LoVo (cell line): ENCODE data around the gene LGR4.
"Not testable (repeated sequence)": the region's sequence is repeated elsewhere in the genome, so short reads cannot be mapped to it uniquely, and the experiment has no call there.

Experiments
- DNase-seq: peaks from one replicate; pipeline ENCODE4 v3.0.0-alpha.2; 2016; ENCODE audit warnings: low spot score

LGR4 gene

DNA sequence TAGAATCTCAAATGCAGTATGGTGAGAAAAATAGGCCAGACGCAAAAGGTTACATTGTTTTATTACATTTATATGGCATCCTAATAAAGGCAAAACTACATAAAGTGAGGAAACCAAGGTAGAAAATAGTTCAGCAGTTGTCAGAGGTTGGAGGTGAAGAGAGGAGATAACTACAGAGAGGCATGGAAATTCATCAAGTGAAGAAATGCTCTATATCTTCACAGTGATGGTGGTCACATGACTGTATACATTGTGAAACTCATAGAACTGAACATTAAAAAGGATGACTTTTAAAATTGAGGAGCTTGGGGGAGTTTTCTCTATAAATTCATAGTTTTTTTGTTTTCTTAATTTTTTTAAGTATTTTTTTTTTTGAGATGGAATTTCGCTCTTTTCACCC is 14.4 kb downstream of the LGR4 start:
- DNase-seq: no peak

DNA sequence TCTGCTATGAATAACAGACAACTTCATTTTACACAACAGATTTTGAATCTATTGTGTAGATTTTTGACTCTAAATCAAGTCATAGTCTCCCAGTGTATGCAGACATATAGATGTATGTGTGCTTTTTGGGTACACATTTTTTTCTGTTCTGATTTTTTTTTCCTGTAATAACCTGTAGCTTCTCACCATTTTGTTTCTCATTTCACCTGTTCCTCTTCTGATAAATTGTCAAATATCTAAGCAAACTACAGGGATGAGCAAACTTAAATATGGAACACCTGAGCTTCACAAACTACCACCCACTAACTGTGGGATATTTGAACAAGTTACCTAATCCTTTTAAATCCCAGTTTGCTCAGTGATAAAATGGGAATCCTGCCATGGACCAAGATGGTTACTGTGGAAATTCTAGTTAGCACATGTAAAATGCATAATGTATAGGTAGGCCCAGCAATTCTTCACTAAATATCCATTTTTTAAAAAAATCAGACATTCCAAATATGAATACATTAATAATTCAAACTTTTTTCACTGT is 15.7 kb downstream of the LGR4 start:
- DNase-seq: no peak

DNA sequence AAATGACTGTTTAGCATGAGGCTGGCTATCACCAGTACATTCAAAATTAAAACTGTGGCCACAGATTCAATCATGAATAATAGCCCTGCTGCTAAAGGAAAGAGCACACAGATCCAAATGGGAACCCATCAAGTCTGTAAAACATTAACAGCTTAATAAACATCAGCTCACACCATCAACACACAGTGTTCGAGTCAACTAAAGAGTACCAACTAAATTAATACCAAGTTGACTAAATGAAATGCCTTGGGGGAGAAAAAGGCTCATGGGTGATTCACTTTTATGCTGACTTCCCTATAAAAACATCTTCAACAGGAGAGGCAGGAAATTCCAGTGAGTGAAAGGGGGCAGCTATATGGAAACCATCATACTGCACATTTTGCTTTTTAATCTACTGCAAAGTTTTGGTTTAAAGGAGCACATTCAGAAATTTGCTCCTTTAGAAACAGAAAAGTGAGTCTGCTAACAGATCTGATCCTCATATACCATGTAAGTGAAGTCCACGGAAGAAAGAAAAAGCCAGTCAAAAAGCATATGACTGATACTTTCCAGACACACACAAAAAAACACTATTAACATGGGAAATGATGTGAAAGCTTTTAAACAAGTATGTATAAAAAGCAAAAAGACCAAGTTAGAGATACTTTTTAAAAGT is 16.3 kb downstream of the LGR4 start:
- DNase-seq: peak; percentile 55

DNA sequence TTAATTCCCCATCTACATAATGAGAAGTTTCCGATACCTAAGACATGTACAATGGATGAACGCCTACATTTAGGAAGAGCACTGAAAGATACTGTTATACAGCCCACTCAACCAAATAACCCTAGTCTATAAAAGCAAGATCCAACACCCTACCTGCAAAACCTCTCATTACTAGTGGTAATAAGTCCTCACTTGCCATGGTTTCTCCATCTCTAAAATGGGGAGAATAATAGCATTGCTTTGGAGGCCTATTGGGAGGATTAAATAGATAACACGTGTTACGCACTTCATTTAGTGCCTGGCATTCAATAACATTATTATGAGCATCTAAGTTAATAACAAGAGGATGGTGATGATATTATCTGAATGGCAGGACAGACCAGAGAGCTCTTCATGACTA is 16.9 kb downstream of the LGR4 start:
- no peak for DNase-seq

DNA sequence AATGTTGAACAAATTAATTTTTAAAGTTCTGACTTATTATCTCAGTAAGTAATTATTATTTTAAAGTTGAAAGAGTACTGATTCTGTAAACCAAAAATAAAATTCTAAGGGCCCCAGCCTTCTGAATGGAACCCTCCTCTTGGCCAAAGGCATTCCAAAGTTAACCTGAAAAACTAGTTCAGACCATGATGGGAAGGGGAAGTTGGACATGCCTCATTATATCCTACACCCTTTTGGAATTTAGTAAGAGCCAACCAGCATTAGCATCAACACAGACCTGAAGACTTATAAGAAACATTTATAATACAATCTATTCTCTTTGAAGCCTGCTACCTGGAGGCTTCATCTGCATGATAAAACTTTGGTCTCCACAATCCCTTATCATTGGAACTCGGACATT is 18.9 kb downstream of the LGR4 start:
- DNase-seq: no peak

DNA sequence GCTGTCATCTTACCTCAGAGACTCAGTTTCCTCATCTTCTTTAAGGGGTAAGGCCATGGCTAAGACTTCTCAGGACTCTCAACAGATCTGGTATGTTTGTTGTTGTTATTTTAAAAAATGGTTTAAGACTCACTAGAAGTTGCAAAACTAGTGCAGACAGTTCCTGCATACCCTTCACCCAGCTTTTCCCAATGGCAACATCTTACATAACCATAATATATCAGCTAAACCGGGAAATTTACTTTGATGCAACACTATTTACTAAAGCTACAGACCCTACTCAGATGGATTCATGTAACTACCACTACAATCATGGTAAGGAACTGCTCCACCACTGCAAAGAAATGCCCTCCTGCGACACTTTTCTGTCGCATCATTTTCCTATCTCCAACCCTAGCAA is 20.4 kb downstream of the LGR4 start:
- no peak for DNase-seq

DNA sequence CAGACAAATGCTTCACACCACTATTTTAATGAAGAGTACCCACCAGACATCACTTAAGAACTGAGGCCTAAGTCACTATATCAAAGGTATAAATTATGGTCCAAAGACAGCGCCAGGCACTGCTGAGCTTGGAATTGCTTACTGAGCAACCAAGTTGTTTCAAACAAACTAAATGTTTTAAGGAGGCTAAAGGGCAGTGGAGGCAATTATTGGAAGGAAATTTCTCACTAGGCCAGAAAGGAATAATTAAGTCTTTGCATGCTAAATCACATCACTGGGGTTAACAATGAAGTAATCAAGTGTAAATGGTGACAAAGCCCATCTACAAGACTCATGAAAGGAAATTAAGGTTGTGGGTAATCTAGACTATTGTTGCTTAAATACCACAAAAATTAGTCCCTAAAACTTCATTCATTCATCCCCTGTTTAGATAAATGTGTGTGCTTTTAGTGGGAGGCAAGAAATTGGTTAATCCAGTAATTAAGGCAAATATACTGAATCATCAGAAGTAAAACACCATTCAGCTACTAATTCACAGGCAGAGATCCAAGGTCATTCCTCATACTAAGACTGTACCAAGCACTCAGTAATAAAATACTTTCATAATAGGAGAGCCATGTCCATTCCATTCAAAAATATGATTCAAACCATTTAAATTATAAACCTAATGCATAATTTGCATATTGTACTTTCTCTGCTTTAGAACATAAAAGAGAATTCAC is 21.2 kb downstream of the LGR4 start:
- DNase-seq: no peak

DNA sequence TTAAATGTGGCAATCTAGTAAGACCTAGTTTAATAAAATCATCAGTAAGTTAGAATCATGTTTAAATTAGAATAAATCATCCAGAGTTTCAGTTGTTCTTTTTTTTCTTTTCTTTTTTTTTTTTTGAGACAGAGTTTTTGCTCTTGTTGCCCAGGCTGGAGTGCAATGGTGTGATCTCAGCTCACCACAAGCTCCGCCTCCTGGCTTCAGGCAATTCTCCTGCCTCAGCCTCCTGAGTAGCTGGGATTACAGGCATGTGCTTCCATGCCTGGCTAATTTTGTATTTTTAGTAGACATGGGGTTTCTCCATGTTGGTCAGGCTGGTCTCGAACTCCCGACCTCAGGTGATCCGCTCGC is 24.4 kb downstream of the LGR4 start:
- DNase-seq: not testable (repeated sequence)

DNA sequence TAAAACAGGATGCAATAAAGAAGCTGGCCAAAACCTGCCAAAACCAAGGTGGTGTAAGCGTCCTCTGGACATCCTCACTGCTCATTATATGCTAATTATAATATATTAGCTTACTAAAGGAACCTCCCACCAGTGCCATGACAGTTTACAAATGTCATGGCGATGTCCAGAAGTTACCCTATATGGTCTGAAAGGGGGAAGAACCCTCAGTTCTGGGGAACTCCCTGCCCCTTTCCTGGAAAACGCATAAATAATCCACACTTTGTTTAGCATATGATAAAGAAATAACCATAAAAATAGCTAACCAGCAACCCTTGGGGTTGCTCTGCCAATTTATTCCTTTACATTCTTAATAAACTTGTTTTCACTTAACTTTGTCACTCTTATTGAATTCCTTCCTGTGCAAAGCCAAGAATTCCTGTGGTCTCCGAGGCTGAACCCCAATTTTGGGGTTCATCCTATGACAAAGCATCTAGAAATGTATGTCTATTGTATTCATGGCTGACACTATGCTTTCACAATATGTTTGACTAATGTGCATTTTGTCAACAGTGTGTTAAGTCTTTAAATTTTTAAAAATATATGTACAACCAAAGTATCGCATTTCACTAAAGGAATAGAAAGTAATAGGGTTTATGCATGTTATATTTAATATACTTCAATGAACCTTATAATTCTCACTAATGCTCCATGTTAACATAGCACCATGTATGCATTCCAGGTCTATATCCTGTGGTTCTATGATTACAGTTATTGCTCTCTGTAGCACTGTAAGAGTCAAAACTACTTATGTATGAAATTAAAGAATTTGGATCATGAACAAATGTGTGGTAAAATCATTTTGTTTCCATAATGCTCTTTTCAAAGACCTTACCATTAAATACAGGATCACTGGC is 25.1 kb downstream of the LGR4 start:
- no peak for DNase-seq

DNA sequence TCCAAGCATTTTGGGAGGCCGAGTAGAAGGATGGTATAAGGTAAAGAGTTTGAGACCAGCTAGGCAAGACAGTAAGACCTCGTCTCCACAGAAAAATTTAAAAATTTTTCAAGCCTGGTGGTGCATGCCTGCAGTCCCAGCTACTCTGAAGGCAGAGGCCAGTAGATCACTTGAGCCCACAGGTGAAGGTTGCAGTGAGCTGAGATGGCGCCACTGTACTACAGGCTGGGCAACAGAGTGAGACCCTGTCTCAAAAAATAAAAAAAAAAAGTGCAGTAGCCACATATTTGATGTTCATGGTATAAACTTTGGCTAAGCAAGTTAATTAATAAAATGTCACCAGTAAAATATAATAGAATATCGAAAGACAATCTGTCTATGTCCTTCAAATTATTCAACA is 27.0 kb downstream of the LGR4 start:
- no peak for DNase-seq

DNA sequence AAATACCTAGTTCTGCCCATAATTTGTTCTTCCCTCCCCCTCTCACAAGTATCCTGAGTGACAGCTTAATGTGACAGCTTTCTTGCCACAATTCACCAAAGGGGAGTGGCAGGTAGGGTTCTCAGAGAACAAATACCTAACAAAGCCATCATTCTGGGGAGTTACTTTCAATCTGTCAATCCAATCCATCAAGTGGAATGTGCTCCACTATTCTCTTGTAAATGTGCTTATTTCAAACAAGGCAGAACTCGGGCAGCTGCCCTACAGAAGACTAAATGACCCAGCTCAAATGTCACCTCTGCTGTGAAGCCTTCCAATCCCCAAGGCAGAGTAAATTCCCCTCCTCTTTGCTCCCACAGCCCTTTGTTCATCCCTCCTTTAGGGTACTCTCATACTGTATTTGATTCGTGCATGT is 27.8 kb downstream of the LGR4 start:
- no peak for DNase-seq

DNA sequence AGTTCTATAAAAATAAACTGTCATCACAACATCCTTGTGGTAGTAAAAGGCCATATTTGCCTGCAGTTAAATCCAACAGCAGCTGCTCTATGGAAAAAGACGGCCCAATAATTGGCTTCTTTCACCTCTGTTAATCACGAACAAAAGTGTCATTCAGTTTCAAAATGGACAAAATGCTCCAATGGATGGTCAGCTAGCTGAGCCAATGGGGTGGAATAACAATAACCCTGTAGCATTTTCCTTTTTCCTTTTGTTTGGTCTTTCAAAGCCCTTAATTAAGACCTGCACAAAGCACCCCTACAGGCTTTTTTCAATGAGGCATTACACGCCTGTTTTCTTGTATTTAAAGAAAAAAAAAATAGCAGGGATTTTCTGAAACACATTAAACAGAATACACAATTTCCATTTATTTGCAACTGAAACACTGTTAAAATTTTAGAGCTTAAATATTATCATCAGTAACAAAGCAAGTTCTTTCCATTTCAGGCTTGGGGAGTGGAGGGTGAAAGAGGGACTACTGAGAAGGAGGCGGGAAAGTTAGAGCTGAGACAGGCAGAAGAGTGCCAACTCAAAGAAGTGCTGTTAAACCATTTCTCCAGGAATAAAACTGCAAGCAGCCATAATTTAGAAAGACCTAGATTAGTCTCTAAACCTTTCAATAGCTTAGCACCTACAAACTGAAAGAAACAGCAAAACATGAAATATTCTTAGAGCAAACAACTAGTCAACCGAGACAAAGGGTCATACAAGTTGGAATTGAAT is 28.7 kb downstream of the LGR4 start:
- no peak for DNase-seq

DNA sequence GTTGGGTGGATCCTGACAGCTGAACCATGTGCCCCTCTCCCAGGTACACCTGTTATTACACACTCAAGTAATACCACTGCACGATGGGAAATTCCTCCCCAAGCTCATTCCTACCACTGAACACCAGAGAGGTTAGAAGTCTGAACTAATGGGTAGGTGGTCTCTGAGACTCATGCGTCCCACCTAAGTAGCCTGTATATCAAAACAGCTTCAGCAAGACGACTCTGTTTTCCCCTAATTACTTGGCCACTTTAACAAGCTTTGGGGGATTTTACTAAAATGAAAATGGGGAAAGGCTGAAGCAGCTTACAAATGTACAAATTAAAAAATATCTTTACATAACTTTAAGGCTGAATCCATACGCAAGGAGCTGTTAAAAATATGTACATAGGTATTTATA is 29.4 kb downstream of the LGR4 start:
- DNase-seq: no peak

DNA sequence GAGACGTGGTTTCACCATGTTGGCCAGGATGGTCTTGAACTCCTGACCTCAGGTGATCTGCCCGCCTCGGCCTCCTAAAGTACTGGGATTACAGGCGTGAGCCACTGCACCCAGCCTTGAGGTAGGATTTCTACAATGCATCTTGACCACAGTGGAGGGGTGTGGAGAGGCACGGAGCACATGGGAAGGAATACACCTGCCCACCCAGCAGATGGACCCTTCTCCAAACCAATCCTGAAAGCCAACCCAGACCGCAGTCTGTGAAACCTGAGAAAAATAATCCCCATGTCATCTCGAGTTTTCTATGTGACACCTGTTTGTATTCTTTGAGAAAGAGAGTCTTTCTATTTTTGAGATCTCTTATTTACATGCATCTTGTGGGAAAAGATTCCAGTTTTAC is 32.5 kb downstream of the LGR4 start:
- no peak for DNase-seq

DNA sequence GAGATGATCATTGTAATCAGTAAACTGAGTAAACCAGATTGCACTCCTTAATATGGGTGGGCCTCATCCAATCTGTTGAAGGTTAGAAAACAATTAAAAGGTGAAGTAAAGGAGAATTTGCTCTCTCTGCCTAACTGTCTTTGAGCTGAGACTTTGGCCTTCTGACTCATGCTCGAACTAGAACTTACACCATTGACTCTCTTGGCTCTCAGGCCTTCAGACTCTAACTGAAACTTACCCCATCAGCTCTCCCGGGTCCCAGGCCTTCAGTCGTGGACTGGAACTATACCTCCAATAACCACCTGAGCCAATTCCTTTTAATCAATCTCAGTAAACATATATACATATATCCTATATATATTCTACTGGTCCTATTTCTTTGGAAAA is 34.0 kb downstream of the LGR4 start:
- DNase-seq: no peak

DNA sequence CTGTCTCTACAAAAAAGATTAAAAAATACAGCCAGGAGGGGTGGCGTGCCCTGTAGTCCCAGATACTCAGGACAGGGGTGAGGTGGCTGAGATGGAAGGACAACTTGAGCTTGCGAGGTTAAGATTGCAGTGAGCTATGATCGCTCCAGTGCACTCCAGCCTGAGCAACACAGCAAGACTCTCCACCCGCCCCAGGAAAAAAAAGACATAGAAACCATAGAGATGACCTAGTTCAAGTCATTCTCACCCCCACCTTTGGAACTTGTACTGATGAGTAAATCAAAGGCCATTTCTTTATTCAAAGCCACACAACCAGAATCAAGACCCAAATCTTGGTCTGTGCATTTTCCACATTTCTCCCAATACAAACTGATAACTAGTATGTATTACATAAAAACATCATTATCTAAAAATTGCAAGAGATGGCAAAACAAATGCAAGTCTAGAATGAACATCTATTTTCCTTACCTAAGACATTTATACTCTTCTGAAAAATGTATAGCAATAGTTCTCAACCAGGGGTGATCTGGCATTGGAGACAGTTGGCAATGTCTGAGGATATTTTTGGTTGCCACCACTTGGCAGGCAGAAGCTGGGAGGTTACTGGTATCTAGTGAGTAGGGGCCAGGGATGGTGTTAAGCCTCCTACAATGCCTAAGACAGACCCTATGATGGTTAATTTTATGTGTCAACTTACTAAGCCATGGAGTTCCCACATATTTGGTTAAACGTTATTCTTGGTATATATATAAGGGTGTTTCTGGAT is 34.6 kb downstream of the LGR4 start:
- DNase-seq: no peak

DNA sequence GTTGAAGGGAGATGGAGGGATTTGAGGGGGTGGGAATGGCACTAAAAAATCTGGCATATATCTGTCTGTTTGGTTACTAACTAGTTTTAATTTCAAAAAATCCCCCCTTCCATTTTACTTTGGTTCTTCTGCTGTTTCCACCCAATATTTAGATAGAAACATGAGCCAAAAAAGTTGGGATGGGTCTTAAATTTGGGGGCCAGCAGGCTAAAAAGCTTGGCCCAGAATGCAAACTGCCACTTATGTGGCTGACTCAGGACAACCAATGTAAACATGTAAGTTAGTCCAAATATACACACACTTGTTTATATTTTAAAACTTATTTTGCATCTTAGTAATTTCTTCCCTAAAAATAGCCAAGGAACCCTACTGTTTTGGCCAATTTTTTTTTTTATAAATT is 35.7 kb downstream of the LGR4 start:
- DNase-seq: no peak

DNA sequence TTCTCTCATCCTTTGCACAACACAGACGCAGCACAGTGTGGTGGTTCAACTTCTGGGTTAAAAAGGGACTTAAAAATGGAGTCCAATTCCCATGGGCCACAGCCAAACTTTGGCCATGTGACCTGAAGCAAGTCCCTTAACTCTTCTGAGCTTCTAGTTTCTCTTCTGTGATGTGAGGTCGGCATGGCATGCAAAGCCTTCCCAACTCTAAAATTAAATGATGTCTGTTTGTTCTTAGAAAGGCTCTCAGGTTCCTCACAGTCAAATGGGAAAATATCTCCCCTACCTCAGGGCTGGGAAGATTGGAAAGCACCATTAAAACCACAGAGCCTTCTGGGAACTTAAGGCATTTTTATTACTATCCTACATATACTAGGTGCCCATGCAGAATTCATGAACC is 38.8 kb downstream of the LGR4 start:
- no peak for DNase-seq

DNA sequence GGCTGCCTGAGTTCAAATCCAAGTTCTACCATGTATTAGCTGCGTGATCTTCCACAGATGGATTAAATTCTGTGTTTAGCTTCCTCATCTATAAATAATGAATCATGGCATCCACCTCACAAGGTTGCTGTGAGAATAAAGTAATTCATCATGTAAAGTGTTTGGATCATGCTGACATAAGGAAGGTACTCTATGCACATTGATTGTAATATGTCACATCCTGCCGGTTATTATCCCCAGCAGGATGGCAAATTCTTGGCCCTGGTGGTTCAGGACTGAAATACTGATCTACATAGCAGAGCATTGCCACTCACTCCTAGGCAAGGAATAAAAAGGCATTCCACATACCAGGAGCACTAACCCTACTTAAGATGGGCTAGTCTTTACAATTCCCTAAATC is 40.8 kb downstream of the LGR4 start:
- no peak for DNase-seq

DNA sequence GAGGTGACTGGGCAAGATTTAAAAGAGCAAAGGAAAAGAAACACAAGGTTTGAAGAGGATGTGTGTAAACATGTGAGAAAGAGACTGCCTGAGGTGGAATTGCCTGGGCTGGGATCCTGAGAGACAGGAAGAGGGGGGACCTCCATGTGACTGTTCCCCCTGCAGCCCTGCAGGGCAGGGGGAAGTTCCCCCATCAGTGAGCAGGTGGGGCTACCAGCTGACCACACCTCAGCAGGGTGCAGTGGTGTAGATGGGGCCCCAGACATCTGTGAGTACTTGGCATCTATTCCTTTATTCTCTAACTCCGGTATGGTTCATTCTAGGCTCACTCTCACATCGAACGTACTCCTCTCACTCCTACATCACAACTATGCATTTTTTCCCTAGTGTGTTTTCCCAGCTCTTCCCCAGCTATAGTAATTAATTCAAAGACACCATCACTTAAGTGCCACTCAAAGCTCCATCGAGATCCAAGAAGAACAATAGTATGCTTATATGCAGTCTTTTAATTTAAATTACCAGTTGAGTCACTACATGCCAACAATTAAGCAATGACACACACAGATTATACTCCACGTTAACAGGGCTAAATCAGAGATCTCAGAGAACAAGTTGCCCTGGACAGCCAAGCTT is 42.7 kb downstream of the LGR4 start:
- no peak for DNase-seq
